GM21423 (cell line): ENCODE measurements around the gene ARHGAP33.

Experiments
- ATAC-seq: cut with Tn5 transposase; IDR thresholded peaks from one replicate; pipeline ENCODE4 v1.9.1; 2021; ENCODE audit warnings: mild to moderate bottlenecking, moderate library complexity; ENCODE audit not compliant: unreplicated experiment

Gene ARHGAP33

DNA sequence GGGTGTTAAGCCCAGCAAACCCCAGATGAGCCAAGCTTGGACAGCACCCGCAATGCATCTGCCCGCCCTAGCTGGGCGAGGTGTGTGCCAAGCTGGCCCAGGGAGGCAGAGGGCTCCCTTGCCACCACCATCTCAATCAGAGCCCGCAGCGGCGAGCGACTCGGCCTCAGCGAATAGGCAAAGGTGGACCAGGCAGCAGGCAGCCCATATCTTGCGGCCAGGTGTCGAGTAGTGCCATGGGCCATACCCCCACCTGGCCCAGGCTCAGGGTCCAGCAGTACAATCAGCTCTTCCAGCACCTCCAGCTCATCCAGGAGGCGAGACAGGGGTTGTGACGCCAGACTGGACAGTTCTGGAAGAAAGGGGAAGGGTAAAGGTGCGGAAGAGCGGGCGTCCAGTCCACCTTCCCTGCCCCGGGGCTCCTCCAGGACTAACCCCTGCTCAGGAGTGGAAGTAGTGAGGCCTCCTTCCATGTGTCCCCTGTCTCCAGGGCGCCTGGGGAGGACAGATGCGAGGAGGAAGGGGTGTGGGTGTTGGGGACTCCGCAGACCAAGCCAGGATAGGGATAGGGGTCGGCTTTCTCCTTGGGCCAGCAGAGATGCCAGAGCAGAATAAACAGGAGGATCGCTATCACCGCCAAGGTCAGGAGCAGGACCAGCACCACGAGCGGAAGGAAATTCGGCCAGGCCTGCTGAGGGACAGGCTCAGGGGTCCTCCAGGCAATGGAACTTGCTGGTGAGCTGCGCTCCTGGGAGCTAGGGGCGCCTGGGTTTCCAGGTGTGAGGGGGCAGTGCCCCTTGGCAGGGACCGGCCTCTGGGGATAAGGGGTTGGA lies 35.9 kb upstream of the ARHGAP33 start:
- no peak for ATAC-seq

GRCh38 chr19:35740108-35740422 lies 35.3 kb upstream of the ARHGAP33 start:
- peak; percentile 8 for ATAC-seq

DNA sequence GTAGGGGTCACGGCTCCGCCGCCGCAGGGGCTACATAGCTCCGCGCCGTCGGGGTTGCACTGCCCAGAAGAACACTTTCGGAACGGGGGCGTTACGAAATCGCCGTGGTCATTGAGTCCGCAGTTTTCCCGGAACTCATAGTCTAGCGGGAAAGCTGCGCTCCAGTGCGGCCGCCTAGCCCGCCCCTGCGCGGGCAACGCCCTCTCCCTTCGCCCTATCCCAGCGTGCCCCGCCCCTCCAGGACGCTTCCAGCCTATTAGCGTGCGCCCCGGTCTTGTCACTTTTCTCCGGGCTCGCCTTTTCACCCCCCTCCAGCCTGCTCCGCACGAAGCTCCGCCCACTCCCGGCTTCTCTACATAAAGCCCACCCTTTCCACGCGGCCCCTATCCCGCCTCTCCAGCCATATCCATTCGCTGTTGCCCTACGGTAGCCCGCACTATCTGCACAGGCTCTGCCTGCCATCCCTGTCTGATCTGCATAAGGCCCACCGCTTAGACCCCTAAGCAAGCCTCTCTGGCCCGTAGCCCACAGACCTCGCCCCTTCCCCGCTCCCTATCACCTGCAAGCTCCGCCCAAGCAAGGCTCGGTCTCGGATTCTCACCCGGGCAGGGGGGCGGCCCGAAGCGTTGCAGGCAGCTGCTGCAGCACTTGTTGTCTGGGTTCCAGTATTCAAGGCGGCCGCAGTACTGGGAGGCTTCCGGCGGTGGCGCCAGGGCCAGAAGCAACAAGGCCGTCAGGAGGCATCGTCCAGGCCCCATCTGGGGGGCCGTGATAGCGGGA lies 34.8 kb upstream of the ARHGAP33 start:
- ATAC-seq = peak; percentile 50

- ATAC-seq = no peak
Observed at GRCh38 chr19:35741203-35741515, 34.2 kb upstream of the ARHGAP33 start.

DNA sequence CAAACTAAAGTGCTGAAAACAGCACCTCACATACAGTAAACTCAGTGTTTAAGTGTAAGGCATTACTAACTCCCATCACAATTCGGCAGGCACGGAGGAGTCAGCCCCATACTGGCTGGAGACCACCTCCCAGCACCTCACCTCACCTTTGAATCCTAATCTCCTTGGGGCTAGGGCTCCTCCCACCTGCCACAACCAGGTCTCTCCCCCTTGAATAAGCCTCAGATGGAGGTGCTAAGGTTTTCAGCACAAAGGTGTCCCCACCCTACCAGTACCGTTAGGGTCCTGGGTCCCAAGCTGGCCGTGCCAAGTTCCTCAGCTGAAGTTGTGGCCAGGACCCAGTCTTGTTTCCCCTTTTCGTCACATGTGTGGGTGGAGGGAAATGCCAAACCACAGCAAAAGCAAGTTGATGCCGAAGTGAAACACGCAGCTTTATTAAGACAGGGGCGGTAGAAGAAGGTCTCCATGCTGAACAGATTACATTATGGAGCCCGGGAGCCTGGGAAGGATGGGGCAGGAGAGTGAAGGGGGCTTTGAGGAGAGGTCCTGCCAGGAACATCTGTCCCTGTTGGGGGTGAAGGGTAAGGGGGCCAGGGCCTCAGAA lies 33.1 kb upstream of the ARHGAP33 start, which contains the start of gene IGFLR1:
TSS of gene IGFLR1 (minus strand) at position 332 of the 604 bp plus-strand sequence. CDS start 1,272 bp downstream, outside the sequence.
- no peak for ATAC-seq

GRCh38 chr19:35743640-35744429 lies 31.5 kb upstream of the ARHGAP33 start:
- ATAC-seq = no peak

DNA sequence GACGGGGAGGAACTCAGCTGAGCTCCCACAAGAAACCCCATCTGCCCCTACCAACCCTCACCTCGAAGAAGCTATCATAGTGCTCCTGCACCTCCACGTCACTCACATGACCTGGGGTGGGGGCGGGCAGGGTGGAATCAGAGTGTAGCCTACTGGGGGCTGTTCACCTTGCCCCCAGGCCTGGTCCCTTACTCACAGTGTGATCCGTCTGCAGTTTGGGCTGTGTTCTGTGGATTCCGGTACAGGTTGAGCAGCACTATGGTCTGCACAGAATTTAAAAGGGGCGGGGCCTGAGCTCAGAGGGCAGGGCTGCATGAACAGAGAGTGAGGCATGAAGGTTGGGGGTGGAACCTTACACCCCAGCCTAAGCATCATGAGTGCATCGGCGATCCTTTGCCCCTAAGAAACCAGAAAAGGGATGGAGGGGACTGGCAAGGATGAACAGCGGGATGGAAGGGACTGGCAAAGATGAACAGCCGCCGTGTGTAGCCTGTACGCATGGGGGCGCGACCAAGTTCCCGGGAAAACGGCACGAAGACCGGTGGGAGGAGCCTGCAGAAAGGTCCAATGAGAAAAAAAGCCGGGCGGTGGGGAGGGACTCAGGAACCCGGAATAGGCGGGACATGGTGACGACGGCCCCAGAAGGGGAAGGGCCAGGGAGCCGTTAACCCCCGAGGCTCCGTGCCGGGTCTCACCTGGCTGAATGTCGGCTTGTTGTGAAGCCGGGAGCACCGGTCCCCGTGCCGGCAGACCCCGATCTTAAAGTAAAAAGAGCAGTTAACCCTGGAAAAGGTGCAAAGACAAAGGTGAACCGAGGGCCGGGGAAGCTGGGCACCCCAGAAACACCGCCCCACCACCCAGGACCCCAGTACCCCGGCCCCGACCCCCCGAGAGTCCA lies 30.7 kb upstream of the ARHGAP33 start:
- ATAC-seq = peak; percentile 33

GRCh38 chr19:35745328-35746086 lies 29.9 kb upstream of the ARHGAP33 start, which contains the start of the genes PSENEN and U2AF1L4:
Gene PSENEN (plus strand): TSS chr19:35745651. CDS start chr19:35745931, 280 bp downstream.
Gene U2AF1L4 (minus strand): TSS chr19:35745418. CDS start chr19:35745391, 27 bp downstream.
- ATAC-seq = peak; percentile 36

GRCh38 chr19:35746087-35746462 lies 29.3 kb upstream of the ARHGAP33 start:
- no peak for ATAC-seq

DNA sequence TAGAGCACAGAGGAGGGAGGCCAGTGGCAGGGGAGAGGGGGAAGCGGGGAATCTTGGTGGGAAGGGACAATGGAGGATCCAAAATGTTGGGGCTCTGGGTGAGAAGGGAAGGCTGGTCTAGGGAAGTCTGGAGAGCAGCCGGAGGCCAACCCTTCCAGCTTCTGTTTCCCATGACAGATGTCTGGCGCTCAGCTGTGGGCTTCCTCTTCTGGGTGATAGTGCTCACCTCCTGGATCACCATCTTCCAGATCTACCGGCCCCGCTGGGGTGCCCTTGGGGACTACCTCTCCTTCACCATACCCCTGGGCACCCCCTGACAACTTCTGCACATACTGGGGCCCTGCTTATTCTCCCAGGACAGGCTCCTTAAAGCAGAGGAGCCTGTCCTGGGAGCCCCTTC lies 28.8 kb upstream of the ARHGAP33 start:
- ATAC-seq = no peak

- peak; percentile 70 for ATAC-seq
Observed at GRCh38 chr19:35748106-35749020, 27.0 kb upstream of the ARHGAP33 start, which contains the start of gene LIN37. Gene LIN37 (plus strand): TSS chr19:35748576. CDS start chr19:35748725, 149 bp downstream.

DNA sequence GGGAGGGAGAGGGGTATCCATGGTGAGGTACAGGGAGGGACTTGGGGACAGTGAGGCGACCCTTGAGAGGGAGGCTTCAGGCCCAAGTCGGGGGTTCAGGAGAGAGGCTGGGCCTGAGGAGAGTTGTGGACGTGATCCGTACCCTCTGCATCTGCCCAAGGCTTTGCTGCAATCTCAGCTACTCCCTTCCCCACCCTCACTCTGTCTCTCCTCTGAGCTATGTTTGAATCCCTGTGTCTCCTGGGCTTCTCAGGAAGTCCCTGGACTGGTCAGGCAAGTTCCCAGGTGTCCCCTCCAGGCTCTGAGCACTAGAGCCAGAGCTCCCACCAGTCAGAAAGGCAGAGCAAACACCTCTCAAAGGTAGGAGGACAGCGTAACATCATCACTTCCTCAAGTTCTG lies 25.2 kb upstream of the ARHGAP33 start:
- no peak for ATAC-seq

DNA sequence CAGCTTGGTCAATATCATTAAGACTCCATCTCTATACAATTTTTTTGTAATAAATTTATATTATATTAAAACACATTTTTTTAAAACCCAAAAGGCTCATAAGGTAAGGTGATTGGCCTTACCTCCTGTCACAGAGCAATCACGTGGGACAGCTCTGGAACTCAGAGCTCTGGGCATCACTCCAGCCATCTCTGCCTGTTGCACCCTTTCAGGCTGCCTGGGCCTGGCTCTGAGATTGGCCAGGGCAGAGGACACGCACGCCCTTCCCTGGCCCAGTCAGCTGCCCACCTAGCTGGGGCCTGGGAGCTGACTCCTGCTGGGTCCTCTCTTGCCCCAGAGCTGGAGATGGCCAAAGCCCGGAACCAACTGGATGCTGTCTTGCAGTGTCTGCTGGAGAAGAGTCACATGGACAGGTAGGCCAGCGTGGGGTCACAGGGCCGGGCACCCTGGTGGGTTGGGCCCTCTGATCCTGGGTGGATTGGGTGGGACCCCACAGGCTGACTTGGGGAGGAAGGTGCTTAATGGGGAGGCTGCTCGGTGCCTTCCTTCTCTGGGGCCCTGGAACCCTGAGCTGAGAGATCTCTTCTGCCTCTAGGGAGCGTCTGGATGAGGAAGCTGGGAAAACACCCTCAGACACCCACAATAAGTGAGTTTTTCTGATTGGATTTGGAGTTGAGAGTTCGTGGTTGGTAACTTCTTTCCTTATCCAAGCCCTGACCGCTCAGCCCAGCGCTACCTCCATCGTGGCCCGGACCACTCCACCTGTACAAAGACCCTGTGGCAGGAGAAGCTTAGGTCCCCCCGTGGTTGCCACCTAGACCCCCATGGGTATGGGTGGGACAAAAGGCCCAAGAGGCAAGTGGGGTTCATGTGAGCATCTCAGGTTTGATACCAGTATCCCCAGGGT lies 23.3 kb upstream of the ARHGAP33 start:
- ATAC-seq = no peak

- no peak for ATAC-seq
Observed at GRCh38 chr19:35752746-35753350, 22.5 kb upstream of the ARHGAP33 start.

DNA sequence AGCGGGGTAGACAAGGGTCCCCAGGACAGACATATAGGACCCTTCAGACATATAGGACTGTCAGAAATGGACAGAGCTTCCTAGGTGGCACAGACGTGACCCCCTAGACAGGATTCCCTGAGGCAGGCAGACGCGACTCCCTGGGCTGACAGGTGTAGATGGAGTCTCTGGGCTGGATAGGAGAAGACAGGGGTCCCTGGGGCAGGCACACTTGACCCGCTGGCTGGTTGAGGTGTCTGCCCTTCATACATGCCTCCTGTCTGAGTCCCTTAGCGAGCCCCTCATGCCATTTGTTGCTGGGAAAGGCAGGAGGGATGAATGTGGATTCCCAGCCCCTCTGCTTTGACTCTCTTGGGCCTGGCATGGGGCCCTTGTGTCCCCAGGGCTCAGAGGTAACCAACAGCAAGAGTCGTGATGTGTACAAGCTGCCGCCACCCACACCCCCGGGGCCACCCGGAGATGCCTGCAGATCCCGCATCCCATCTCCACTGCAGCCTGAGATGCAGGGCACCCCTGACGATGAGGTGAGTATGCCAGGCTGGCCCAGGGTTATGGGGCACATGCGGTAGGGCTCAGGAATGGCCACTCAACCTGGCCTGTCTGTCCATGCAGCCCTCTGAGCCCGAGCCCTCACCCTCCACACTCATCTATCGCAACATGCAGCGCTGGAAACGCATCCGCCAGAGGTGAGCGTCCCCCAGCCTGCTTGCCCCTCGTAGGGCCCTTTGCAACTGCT lies 21.6 kb upstream of the ARHGAP33 start:
- ATAC-seq = no peak
